Suppressor macrophage (primary cell): ENCODE data around the gene CCDC40.
A peak's percentile ranks its signal among the peaks of the same experiment; 100 is the strongest.

Experiments
- DNase-seq, 4 experiments: peaks; one replicate each; pipeline ENCODE4 v3.0.0-alpha.2; 2020 to 2022

Gene CCDC40

GRCh38 chr17:80051681-80052080 lies 15.2 kb downstream of the CCDC40 start:
- DNase-seq: no peak

DNA sequence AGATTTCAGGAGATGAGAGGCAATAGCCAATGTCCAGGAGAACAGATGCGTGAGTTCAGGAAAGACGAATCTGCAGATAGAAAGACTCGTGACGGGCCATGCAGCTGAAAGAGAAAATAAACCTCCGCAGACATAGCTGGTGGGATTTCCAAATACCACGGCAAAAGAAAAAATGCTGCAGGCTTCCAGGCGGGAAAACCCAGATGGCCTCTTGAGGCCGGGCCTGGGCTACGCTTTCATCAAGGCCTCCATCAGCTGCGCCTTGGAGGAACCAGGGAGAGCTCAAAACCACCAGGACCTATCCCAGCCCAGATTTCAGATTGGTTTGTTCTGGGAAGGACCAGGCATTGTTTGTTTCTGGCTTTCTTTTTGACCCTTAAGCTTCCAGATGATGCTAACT lies 16.7 kb downstream of the CCDC40 start:
- DNase-seq: no peak

DNA sequence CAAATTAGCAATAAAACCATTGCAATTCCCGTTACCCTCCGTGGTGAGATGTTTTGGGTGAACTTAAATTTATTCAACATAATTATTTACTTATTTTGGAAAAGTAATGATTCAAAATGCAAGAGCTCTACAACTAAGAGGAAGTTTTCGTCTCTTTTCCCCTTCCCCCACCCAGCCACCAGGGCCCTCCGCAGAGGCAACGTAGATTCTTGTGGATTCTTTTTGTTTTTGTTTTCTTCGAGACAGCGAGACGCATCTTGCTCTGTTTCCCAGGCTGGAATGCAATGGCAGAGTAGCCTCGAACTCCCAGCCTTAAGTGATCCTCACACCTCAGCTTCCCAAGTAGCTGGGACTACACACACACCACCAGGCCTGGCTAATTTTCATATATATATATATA lies 19.2 kb downstream of the CCDC40 start:
- no peak for DNase-seq

- no peak for DNase-seq
These were observed 22.0 kb downstream of the CCDC40 start for GRCh38 chr17:80058311-80058955.

GRCh38 chr17:80060644-80061043 lies 24.2 kb downstream of the CCDC40 start:
- DNase-seq: no peak

- DNase-seq: no peak
These were observed 25.0 kb downstream of the CCDC40 start for GRCh38 chr17:80061421-80061820.

GRCh38 chr17:80063830-80064585 lies 27.6 kb downstream of the CCDC40 start:
- DNase-seq: peak; percentile 53 to 77 (median 70)

DNA sequence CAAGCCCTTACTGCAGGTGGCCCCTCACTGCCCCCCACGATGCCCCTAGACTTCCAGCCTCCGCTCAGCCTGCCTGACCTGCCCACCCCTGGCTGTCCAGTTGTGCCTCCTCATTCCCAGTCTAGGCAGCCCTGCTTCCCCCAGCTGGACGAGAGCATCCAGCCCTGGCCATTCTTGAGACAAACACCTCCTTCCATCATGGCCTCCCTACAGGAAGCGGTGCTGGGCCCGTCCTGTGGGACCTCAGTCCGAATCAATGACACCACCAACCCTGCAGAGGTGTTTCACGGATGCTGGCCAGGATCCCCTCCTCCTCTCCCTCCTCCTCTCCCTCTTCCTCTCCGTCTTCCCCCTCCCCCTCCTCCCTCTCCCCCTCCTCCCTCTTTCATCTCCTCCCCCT lies 28.3 kb downstream of the CCDC40 start:
- DNase-seq: no peak

GRCh38 chr17:80065478-80066170 lies 29.2 kb downstream of the CCDC40 start:
- DNase-seq: no peak

DNA sequence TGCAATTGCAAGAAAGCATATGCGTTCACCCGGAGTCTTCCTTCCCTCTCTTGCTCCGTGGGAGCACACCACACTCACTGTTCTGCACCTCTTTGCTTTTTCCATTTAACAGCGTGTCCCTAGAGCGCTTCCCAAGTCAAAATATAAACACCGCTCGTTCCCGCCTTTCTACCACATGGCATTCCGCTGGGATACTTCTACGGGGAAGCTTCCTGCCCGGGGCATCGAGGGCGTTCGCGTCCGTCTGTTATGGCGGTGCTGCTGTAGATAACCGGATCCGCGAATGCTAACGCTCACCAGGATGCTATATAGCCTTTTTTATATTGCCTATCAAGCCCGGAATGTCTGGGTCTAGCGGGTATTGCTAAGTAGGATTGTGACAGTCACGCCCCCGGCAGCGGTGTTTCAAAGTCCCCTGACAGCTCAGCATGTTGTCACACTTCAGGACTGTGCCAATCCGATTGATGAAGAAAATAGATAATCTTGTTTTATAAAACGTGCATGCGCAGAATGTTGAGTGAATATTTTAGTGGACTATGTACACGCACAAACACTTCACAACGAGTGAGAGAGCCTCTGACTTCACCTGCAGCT lies 31.0 kb downstream of the CCDC40 start:
- no peak for DNase-seq

DNA sequence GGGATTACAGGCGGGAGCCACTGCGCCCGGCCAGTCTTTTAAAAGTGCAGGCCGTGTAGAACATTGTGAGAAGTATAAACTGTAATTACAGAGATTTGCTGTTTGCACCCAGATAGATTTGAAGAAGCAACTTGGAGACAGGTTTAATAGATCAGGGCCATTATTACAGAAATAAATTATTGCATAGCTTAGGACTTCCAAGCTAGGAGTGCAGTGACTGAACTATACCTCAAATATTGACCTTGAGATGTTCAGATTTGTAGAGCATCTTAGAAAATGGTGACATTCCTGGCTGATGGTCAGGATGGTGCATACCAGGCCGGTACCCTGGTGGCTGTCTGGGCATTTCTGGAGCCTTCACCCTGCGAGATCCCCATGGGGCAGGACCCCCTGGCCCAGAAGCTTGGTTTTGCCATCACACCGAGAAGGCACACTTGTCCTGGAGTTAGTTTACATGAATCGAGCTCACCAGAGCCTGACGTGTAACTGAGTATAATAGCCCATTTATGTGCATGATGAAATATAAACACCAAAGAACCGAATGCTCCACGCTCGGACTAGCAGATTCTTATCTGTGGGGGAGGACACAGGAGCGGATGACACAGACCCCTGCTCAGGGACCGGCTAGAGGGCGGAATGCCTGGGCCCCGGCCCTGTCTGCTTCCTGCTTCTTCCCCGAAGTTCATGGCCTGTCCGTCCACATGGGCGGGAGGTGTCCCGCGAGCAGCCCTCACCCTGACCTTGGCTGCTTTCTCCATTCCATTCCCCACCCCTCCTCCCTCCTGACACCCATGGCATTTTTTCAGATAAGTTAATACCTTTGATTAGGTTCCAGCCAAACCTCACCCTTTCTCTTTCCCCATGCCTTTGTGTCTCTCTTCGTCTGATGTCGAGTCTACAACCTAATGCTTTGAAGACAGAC lies 32.1 kb downstream of the CCDC40 start:
- DNase-seq: no peak

DNA sequence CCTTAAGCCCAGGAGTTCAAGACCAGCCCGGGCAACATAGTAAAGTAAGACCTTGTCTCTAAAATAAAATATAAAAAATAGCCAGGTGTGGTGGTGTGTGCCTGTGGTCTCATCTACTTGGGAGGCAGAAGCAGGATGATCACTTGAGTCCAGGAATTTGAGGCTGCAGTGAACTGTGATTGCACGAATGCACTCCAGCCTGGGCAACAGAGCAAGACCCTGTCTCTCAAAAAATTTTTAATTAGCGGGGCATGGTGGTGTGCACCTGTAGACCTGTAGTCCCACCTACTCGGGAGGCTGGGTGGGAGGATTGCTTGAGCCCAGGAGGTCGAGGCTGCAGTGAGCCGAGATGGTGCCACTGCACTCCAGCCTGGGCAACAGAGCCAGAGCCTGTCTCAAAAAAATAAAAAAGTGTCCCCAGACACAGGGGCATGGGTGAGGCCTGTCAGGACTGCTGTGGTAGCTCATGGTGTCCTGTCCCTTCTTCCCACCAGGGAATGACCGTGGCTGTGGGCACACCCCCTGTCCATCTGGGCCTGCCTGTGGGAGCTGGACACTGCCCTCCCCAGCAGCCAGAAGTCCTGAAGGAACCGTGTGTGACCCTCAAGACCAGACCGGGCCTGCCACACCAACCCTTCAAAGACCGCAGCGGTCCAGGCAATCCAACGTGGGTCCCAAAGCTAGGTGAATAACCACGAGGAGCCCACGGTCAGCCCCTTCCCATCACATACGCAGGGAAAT lies 34.1 kb downstream of the CCDC40 start:
- DNase-seq: no peak

- no peak for DNase-seq
These were observed 34.8 kb downstream of the CCDC40 start for GRCh38 chr17:80071116-80071841.

DNA sequence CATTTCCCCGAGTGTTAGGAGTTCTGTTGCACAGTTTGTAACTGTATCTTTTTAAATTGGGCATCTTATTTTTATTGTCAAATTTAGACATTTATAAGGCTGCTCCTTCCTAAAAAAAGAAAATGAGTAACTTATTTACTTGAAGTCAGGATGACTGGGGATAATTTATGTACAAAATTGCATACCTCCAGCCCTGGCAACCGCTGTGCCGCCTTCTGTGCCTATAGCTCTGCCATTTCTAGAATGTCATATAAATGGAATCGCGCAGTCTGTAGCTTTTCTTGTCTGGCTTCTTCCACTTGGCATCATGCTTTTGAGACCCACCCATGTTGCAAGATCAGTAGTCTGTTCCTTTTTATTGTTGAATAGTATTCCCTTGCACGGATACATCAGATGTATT lies 36.0 kb downstream of the CCDC40 start:
- DNase-seq: no peak

DNA sequence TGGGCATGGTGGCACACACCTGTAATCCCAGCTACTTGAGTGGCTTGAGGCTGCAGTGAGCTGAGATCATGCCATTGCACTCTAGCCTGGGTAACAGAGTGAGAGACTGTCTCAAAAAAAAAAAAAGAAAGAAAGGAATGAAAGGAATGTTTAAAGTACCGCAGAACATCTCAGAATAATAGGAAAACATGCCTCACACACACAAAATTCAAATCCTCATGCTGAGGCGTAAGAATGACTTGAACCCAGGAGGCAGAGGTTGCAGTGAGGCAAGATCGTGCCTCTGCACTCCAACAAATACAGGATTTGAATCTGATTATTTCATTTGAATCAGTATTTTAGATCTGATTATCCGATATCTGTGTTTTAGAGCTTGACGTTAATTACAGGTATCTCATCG lies 43.6 kb downstream of the CCDC40 start:
- DNase-seq: no peak

DNA sequence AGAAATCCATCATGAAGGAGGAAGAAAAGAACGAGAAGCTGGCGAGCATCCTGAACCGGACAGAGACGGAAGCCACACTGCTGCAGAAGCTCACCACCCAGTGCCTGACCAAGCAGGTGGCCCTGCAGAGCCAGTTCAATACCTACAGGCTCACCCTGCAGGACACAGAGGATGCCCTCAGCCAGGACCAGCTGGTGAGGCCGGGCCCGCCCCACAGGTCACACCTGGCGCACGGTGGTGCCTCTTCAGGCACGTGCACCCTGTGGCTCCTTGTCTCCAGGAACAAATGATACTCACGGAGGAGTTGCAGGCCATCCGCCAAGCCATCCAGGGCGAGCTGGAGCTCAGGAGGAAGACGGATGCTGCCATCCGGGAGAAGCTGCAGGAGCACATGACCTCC lies 45.2 kb downstream of the CCDC40 start:
- DNase-seq: no peak

DNA sequence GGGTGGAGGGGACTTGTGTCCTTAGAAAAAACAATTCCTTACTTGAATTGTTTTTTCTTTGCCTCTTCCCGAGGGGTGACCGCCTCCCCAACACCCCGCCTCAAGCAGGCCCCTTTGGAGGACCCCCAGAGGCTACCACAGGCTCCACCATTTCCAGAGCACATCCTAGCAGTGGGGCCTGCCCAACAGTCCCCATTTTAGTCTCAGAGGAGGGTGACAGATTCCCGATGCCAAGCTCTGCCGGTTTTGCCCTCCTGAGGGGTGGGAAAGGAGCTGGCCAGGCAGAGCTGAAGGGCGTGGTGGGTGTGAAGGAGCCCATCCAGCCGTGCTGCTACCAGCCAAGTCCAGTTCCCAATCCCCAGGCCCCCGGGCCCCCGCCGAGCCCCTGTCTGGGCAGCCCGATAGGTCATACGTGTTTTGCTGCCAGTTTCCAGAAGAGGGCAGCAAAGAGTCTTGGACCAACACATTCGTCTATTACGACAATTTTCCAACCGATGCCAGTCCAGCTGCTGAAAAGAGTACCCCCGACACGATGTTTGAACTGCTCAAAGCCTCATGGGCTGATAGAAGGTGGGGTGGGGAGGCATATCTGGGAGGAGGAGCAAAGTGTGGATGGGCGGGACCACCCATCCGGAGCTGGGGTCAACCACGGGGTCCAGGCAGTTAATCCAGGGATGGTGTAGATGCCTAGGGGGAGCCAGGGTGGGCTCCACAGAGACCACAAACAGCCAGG lies 46.1 kb downstream of the CCDC40 start:
- DNase-seq: peak; percentile 84 to 92 (median 87)

DNA sequence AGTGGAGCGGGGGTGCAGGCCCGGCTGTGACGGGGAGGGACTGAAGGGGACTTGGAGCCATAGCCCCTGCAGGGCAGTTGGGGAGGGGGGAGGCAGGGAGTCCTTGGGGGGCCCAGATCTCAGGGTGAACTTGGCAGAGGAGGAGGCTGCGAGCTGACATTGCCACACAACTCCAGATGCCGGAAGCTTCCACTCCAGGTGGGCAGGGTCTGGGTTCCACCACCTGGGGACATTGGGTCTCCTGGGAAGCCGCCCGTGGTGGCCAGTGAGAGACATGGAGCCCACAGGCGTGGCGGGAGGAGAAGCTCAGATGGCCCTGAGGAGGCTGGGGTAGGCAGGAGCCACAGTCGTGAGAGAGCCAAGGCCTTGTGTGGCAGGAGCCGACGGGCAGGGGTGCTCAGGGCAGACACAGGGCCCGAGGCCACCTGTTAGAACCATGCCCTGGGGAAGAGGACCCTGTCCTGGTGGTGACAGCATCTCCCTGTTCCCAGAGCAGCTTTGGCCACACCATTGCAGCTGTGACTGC lies 46.8 kb downstream of the CCDC40 start:
- peak in 1 of 4 experiments; percentile 0 for DNase-seq

- DNase-seq: peak in 1 of 4 experiments; percentile 0
These were observed 48.3 kb downstream of the CCDC40 start for GRCh38 chr17:80084773-80085172.

- no peak for DNase-seq
These were observed 49.6 kb downstream of the CCDC40 start for GRCh38 chr17:80086081-80086480.
